Kidney epithelial cell (primary cell): ENCODE measurements around the gene TVP23C. TPM values are rescaled to one million over a fixed set of nuclear protein-coding genes. Genes with fewer than 3 reads are reported as not detected.
"Not testable (repeated sequence)": the region's sequence is repeated elsewhere in the genome, so short reads cannot be mapped to it uniquely, and the experiment has no call there.

Experiments
- DNase-seq: peaks from one replicate; pipeline ENCODE4 v3.0.0-alpha.2; 2010; ENCODE audit warnings: low read depth
- H3K27me3 ChIP-seq: 2 replicates; pipeline ENCODE4 v1.6.0; 2011; ENCODE audit warnings: low read length; ENCODE audit not compliant: control insufficient read depth, insufficient read depth
- H3K36me3 ChIP-seq: 2 replicates; pipeline ENCODE4 v1.5.1; 2011; ENCODE audit warnings: low read length; ENCODE audit not compliant: control insufficient read depth, insufficient read depth
- H3K4me3 ChIP-seq: 2 replicates; pipeline ENCODE4 v1.5.1; 2011; ENCODE audit warnings: low read depth, mild to moderate bottlenecking, control low read depth, low read length
- CTCF ChIP-seq: IDR thresholded peaks from 2 replicates; pipeline ENCODE4 v1.5.1; 2011; ENCODE audit warnings: mild to moderate bottlenecking, moderate library complexity, low read length, control low read depth, inconsistent platforms; ENCODE audit not compliant: insufficient read depth, poor library complexity, severe bottlenecking
- total RNA-seq: library from RNA; depleted of rRNA; stranded (reverse); fragments of >200 nt; gene quantifications from 2 replicates; pipeline ENCODE4 v1.2.3, GENCODE V29; 2015

Gene TVP23C
- total RNA-seq, 1 donor from 2014 or later, result 8.1 TPM

DNA sequence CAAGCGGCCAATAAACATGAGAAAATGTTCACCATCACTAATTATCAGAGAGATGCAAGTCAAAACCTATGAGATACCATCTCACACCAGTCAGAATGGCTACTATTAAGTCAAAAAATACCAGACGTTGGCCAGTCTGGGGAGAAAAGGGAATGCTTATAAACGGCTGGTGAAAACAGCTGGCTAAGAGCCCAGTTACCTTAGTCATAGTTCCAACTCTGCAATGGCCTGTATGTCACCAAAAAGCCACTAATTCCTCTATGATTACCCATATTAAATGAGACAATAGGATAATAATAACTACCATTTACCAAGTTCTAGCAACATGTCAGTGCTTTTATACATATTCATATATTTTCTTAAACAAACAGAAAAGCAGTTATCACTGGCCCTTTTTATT lies 52.9 kb downstream of the TVP23C start:
- no peak overlapping the region for H3K4me3 ChIP-seq
- DNase-seq, result no peak
- no peaks in the 10 kb centered on the region for H3K27me3 ChIP-seq
- TF ChIP-seq CTCF, result no peak
- no peaks in the 10 kb centered on the region for H3K36me3 ChIP-seq

DNA sequence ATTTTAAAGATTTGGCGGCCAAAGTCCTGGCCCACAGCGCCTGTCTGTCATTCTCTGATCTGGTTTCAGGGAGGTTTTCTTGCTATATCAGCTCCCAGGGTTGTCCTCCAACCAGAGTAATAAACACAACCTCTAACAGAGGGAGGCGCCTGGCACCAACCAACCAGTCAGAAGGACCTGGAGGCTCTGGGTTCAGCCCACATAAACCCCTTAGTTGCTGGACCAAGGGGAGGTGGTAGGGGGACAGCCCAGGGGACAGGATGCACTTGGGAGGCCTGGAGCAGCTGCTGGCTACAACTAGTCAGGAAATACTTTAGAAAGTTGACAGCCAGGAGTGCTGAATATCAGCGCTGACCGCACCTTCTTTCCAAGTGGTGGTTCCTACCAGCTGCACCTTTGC lies 54.2 kb downstream of the TVP23C start:
- no peak for TF ChIP-seq CTCF
- no peak for DNase-seq
- no peaks in the 10 kb centered on the region for H3K36me3 ChIP-seq
- no peak overlapping the region for H3K4me3 ChIP-seq
- H3K27me3 ChIP-seq, result no peaks in the 10 kb centered on the region

- Histone ChIP-seq H3K27me3 (no peaks in the 10 kb centered on the region), H3K4me3 (no peak overlapping the region), H3K36me3 (no peaks in the 10 kb centered on the region)
- no peak for TF ChIP-seq CTCF
- no peak for DNase-seq
Observed at GRCh38 chr17:15508466-15508865, 54.8 kb downstream of the TVP23C start.

- Histone ChIP-seq H3K27me3 (no peaks in the 10 kb centered on the region), H3K36me3 (no peaks in the 10 kb centered on the region), H3K4me3 (no peak overlapping the region)
- no peak for TF ChIP-seq CTCF
- no peak for DNase-seq
Observed at GRCh38 chr17:15507896-15508295, 55.4 kb downstream of the TVP23C start.

GRCh38 chr17:15507001-15507400 lies 56.3 kb downstream of the TVP23C start:
- H3K4me3 ChIP-seq, result no peak overlapping the region
- DNase-seq, result no peak
- no peaks in the 10 kb centered on the region for H3K36me3 ChIP-seq
- no peaks in the 10 kb centered on the region for H3K27me3 ChIP-seq
- no peak for TF ChIP-seq CTCF

DNA sequence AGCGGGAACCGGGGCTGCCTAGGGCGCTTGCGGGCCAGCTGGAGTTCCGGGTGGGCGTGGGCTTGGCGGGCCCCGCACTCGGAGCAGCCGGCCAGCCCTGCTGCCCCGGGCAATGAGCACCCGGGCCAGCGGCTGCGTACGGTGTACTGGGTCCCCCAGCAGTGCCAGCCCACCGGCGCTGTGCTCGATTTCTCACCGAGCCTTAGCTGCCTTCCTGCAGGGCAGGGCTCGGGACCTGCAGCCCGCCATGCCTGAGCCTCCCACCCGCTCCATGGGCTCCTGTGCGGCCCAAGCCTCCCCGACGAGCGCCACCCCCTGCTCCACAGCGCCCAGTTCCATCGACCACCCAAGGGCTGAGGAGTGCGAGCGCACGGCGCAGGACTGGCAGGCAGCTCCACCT lies 57.6 kb downstream of the TVP23C start:
- H3K4me3 ChIP-seq, H3K36me3 ChIP-seq, DNase-seq, H3K27me3 ChIP-seq: not testable (repeated sequence)
